SK-N-MC (cell line): Measurements from ENCODE around the gene STARD9.

Experiments used
- EZH2 ChIP-seq: fragments of 200-600 bp; sonication (generic); IDR thresholded peaks from one replicate; pipeline ENCODE4 v1.6.1; 2017; ENCODE audit warnings: antibody characterized with exemption
- POLR2AphosphoS5 ChIP-seq: IDR thresholded peaks from 2 replicates; pipeline ENCODE4 v1.6.1; 2012; ENCODE audit warnings: mild to moderate bottlenecking, low read depth, low read length, borderline replicate concordance

DNA sequence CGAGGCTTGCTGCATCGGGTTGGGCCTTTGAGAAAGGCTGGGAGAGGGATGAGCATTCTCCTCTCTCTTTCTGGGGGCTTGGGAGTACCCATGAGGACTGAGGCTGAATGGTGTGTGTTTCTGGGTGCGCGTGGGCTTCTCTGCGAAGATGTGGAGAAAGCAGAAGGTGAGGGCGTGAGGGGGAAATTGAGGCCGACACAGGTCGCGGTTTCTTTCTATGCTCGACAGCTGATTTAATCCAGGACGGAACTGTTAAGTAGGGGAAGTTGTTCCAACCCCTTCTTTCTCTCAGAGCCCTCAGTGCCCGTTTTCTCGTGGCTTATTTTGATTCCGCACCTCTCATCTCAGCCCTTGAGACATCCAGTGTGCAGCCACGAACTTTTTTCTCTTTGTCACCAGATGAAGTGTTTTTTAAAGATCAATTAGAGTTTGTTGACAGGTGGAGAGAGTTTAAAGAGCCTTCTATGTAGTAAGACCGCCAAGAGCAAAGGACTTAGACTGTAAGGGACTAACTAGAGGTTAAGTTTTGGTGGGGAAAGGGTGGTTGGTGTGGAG lies 711 bp downstream of the STARD9 start:
- TF ChIP-seq EZH2 (no peak), POLR2AphosphoS5 (no peak)
